ENCODE measurements around the gene NEK6. TPM values are rescaled to one million over a fixed set of nuclear protein-coding genes. Genes with fewer than 3 reads are reported as not detected.

The NEK6 gene
- total RNA-seq, 1 donor from 2014 or later: 65.6 TPM

- DNase-seq (ENCODE audit: low read depth): no peak
Observed at GRCh38 chr9:124392254-124392870, 134.6 kb downstream of the NEK6 start.

- peak; percentile 85 for DNase-seq (ENCODE audit: low read depth)
Observed at GRCh38 chr9:124392871-124393460, 135.2 kb downstream of the NEK6 start.

DNA sequence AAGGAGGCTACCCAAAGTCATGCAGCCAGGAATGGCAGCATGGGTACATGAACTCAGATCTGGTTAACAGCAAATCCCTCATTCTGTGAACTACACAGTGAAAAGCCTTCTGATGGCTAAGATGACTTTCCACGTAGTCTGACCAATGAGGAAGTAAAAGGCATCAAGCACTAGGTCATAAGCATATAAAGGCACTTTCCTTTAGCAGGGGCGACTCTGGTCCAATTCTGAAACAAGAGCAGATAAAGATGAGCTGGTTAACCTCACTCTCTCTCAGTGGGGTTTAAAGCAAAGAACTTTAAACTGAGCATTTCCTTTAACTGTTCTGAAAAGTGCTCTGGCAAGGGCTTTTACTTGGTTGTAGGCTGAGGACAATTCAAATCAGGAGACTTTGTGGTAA, 136.4 kb downstream of the NEK6 start:
- no peak for DNase-seq (ENCODE audit: low read depth)

DNA sequence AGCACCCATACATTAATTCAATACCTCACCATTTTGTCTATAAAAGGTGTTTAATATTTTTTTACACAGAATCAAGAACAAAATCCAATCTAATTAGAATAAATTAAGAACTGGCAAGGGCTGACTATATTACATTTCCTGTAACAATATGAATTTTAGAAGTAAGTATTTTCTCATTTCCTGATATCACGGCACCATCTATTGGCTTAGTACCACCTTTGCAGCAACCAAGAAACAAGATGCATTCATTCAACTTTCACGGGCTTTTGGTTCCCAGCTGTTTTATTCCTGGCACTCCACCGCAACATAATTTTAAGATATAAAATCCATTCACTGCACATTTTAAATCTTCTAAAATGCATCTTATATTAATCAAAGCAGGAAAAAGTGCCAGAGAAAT, 136.8 kb downstream of the NEK6 start:
- no peak for DNase-seq (ENCODE audit: low read depth)

GRCh38 chr9:124395826-124396225, 138.1 kb downstream of the NEK6 start:
- no peak for DNase-seq (ENCODE audit: low read depth)

GRCh38 chr9:124398191-124398935, 140.6 kb downstream of the NEK6 start:
- DNase-seq (ENCODE audit: low read depth): no peak

GRCh38 chr9:124399323-124399967, 141.7 kb downstream of the NEK6 start:
- peak; percentile 94 for DNase-seq (ENCODE audit: low read depth)

GRCh38 chr9:124399968-124400940, 142.5 kb downstream of the NEK6 start:
- DNase-seq (ENCODE audit: low read depth): peak; percentile 84

Other genes with a start within 250 kb of the NEK6 start
- 0.05 TPM in 1 of 2 replicates, not detected in the other for gene LHX2, start 246.2 kb upstream of the NEK6 start, total RNA-seq
- 263 and 275 TPM in 2 replicates for gene PSMB7, start 157.5 kb downstream of the NEK6 start, total RNA-seq
- not detected in 2 replicates for gene ADGRD2, start 192.5 kb downstream of the NEK6 start, total RNA-seq
- not detected in 2 replicates for gene NR5A1, start 249.4 kb downstream of the NEK6 start, total RNA-seq

Measured in myocyte (in vitro differentiated cells).